HG03039 (cell line): ENCODE results near the gene CDC73.
A peak's percentile ranks its signal among the peaks of the same experiment; 100 is the strongest.
"Not testable (repeated sequence)": the region's sequence is repeated elsewhere in the genome, so short reads cannot be mapped to it uniquely, and the experiment has no call there.

ENCODE experiments used
- ATAC-seq: cut with Tn5 transposase; IDR thresholded peaks from one replicate; pipeline ENCODE4 v1.9.1; 2021; ENCODE audit warnings: mild to moderate bottlenecking, moderate library complexity; ENCODE audit not compliant: unreplicated experiment

Gene CDC73

DNA sequence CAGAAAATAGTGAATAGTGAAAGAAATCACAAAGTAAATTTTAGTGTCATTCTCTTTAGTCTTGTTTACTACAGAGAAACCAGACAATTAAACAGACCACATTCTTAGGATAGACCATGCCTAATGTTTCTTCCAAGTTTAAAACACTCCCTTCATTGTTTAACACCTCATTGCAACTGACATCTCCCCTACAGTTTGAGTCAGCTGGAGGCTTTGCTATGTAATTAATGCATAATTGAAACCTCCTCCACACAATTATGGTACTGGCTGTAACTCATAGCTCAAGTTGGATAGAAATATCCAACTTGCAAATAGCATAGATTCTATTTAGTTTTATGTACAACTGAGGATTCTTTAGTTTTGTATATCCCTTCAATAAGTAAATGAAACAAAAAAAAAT lies 99.8 kb downstream of the CDC73 start:
- ATAC-seq, result no peak

GRCh38 chr1:193222056-193222615 lies 100.3 kb downstream of the CDC73 start:
- no peak for ATAC-seq

- no peak for ATAC-seq
Measured at GRCh38 chr1:193229136-193229535, 107.3 kb downstream of the CDC73 start.

- not testable (repeated sequence) for ATAC-seq
Measured at GRCh38 chr1:193231146-193231545, 109.3 kb downstream of the CDC73 start.

- no peak for ATAC-seq
Measured at GRCh38 chr1:193234530-193234929, 112.7 kb downstream of the CDC73 start.

- ATAC-seq, result no peak
Measured at GRCh38 chr1:193237381-193237978, 115.6 kb downstream of the CDC73 start.

- no peak for ATAC-seq
Measured at GRCh38 chr1:193240609-193241008, 118.8 kb downstream of the CDC73 start.

- no peak for ATAC-seq
Measured at GRCh38 chr1:193241132-193241827, 119.4 kb downstream of the CDC73 start.

DNA sequence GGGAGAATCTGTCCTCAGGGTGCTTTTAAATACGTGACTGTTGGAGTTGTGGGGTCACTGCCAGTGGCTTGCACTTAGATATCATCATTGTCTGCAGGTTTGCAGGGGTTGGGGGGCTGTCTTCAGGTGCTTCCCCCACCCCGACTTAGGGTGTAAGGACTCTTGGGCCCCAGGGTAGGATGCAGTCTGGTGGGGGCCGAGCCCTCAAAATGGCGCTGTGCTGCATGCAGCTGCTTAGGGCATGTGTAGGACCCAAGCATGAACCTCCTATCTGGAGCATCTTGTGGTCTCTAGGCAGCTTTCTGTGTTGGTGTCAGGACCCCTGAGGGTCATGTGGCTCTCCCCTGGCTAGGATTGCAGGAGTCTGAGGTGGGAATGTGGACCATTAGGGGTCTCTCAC lies 120.2 kb downstream of the CDC73 start:
- no peak for ATAC-seq

DNA sequence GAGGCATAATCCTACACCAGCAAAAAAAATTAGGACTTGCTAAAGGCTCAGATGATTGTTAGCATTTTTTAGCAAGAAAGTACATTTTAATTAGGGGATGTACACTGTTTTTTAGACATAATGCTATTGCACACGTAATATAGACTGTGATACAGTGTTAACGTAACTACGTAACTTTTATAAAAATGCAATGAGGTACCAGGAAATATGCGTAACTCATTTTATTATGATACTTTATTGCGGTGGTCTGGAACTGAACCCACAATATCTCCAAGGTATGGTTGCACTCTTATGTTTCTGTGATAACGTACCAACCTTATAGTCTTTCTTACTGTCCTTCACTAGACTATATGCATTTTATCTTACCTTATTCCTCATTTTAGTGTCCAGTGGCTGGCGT lies 127.4 kb downstream of the CDC73 start:
- ATAC-seq, result no peak

GRCh38 chr1:193251950-193252349 lies 130.1 kb downstream of the CDC73 start:
- ATAC-seq, result no peak

DNA sequence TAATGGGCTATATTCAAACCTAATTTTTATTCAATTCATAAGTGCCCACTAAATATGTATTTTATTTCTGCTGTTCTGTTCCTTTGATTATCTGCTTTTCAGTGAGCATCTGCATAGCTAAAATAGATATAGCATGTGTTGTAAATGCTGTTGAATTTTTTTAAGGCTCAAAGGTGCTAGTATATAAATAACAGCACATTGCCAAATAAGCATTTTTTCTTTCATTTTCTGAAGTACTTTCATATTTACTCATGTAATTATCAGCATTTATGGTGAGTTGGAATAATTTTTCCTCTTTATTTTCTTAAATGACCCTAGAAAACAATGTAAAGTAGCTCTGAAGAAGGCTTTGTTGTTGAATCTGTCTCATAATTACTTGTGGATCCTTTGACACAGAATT lies 134.2 kb downstream of the CDC73 start:
- no peak for ATAC-seq

DNA sequence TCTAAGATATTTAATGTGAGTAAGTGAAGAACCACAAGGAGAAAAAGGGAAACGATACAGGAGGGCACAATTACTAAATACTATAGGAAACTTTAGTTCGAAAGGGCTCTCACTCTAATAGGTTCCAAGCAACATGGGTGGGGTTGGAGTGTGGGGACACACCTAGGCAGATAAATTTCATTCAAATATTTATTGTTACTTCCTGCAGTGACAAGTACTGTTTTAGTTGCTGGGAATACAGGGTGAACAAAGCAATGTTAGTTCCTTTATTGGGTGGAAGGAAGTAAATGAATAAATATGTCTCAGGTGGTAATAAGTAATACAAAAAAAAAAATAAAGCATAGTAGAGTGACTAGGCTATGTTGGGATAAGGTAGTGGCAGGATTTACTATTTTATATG lies 137.8 kb downstream of the CDC73 start:
- no peak for ATAC-seq

- ATAC-seq, result no peak
Measured at GRCh38 chr1:193260056-193260745, 138.4 kb downstream of the CDC73 start.

DNA sequence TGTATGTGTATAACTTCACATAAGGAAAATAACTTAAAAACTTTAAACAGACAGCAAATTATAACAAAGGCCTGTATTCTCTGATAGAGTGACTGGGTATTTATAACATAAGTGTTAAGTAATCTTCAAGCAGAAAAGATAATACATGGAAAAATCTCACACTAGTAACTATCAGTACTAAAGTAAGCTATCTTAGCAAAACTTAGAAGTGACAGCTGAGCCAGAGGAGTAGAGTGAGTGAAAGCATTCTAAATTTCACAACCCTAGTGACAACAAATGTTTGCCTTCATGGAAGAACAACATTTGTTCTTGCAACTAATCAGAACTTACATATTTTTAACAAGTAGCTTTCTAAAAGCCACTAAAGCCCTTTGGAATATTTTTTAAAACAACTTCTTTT lies 139.1 kb downstream of the CDC73 start:
- no peak for ATAC-seq

GRCh38 chr1:193262661-193263060 lies 140.8 kb downstream of the CDC73 start:
- ATAC-seq, result no peak

DNA sequence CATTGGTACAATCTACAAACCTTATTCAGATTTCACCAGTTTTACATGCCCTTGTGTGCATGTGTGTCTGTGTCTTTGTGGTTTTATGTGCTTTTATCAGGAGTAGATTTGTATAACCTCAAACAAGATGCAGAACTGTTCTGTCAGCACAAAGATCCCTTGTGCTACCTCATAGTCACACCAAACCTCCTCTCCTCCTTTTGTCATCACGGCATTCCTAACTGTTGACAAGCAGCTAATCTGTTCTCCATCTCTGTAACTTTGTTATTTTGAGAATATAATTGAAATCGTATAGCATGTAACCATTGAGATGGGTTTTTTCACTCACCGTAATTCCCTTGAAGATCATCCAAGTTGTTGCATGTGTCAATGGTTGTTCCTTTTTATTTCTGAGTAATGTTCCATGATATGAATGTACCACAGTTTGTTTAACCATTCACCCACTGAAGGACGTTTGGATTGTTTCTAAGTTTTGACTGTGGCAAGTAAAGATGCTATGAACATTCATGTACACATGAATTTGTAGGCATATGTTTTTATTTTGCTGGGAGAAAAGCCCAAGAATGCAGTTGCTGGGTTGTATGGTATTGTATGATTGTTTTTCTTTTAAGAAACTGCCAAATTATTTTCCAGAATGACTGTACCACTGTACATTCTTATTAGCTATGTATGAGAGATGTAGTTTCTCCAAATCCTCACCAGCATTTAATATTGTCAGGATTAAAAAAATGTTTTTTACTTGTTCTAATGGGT lies 142.7 kb downstream of the CDC73 start:
- ATAC-seq, result no peak

GRCh38 chr1:193265716-193266115 lies 143.9 kb downstream of the CDC73 start:
- ATAC-seq, result no peak

DNA sequence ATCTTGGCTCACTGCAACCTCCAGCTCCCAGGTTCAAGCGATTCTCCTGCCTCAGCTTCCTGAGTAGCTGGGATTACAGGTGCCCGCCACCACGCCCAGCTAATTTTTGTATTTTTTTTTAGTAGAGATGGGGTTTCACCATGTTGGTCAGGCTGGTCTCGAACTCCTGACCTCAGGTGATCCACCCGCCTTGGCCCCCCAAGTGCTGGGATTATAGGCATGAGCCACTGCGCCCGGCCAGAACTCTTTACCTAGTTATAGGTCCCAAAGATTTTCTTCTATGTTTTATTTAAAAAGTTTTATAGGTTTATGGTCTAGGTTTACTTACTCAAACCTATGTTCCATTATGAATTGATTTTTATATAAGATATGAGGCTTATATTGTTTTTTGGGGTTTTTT lies 145.0 kb downstream of the CDC73 start:
- not testable (repeated sequence) for ATAC-seq

- ATAC-seq, result peak; percentile 97
Measured at GRCh38 chr1:193270996-193271395, 149.2 kb downstream of the CDC73 start.

DNA sequence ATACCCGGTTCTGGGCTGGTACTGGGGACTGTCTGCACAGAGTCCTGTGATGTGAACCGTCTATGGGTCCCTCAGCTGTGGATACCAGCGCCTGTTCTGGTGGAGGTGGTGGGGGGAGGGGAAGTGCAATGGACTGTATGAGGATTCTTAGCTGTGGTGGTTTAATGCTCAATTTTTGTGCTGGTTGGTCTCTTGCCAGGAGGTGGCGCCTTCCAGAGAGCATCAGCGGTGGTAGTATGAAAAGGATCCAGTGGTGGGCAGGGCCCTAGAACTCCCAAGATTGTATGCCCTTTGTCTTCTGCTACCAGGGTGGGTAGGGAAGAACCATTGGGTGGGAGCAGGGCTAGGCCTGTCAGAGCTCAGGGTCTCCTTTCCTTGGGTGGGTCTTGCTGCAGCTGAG lies 153.9 kb downstream of the CDC73 start:
- ATAC-seq, result no peak
